GM19238 (cell line): ENCODE measurements around the gene INSL3.
A peak's percentile ranks its signal among the peaks of the same experiment; 100 is the strongest.

Experiments
- DNase-seq: peaks from one replicate; pipeline ENCODE4 v3.0.0; 2011; ENCODE audit warnings: low spot score; ENCODE audit not compliant: insufficient read length

The INSL3 gene, protein sequence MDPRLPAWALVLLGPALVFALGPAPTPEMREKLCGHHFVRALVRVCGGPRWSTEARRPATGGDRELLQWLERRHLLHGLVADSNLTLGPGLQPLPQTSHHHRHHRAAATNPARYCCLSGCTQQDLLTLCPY

DNA sequence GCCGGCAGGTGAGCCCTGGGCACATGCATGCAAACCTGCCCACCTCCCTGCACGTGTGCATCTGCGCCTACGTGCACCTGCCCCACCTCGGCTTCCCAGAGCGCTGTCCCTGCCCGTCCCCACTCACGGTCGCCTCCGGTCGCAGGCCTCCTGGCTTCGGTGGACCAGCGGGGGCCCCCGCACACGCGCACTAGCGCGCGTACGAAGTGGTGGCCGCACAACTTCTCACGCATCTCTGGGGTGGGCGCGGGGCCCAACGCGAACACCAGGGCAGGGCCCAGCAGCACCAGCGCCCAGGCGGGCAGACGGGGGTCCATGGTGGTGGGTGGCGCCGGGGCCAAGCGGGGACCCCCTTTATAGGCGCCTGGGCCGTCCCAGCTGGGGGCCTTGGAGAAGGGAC is at the start of gene INSL3:
INSL3 (minus strand) TSS at position 330 of the 400 bp plus-strand sequence; CDS start at position 317, 13 bp downstream.
- no peak for DNase-seq

- DNase-seq: no peak
These were observed 47.8 kb upstream of the INSL3 start for GRCh38 chr19:17869114-17869608.

DNA sequence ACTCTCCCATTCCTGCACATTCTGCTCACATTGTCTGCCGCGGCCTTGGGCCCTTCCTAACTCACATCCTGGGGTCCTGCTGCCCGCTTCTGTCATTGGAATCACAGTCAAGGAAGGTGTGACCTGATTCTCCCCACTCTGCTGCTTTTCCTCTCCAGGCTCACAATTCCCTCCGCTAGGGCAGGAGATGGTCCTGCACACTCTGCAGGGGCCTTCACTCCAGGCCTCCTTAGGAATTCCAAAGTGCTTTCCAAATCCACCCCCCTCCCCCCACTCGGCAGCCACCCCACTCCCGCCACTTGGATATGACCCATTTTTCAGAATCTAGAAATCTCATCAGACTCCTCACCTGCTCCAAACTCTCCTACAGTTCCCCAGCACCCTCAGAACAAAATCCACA is 47.4 kb upstream of the INSL3 start:
- no peak for DNase-seq

- DNase-seq: no peak
These were observed 45.7 kb upstream of the INSL3 start for GRCh38 chr19:17866964-17867486.

DNA sequence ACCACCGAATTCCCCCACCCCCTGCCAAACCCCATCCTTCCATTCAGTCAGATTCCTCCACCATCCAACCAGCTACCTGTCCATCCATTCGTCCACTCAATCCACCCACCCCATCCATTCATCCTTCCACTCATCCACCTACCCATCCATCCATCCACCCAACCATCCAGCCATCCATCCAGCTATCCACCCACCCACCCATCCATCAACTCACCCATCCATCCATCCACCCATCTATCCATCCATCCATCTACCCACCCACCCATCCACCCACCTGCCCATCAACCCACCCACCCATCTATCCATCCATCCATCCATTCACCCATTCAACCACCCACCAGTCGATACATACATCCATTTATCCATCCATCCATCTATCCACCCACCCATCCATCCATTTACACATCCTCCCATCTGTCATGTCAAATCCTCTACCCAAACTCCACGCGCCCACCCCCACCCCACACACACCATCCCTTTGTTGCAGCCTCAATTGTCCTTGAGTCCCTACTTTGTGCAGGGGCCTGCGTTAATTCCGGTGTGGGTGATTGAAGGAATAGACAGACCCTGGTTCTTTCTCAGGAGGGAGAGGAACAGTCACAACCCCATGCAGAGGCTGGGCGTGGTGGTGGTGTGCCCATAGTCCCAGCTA is 45.1 kb upstream of the INSL3 start:
- DNase-seq: no peak

GRCh38 chr19:17865364-17866311 is 44.3 kb upstream of the INSL3 start:
- DNase-seq: no peak

- DNase-seq: no peak
These were observed 42.3 kb upstream of the INSL3 start for GRCh38 chr19:17863520-17864182.

DNA sequence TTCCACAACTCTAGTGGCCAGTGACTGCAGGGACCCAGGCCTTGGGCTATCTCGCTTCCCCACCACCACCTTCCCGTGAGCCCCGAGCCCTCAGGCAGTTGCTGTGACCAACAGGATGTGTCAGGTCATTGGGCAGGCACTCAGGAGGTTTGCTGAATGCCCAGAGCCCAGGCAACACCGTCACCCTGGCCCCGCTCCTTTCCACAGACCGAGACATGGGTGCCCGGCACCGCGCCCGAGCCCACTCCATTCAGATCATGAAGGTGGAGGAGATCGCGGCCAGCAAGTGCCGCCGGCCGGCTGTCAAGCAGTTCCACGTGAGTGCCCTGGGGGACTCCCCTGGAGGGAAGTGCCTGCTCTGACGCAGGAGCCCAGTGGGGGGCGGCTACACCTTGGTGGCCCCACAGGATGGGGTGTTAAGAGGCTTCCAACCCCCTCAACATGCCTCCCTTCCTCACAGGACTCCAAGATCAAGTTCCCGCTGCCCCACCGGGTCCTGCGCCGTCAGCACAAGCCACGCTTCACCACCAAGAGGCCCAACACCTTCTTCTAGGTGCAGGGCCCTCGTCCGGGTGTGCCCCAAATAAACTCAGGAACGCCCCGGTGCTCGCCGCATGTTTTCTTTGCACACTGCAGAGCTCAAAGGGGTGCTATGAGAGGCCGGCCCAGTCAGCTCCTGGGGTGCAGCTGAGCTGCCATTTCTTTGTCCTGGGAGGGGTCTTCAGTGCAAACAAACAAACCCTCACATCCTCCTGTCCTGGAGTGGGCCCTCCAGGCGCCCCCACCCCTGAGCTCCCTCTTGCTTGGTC is 41.6 kb upstream of the INSL3 start:
- no peak for DNase-seq

DNA sequence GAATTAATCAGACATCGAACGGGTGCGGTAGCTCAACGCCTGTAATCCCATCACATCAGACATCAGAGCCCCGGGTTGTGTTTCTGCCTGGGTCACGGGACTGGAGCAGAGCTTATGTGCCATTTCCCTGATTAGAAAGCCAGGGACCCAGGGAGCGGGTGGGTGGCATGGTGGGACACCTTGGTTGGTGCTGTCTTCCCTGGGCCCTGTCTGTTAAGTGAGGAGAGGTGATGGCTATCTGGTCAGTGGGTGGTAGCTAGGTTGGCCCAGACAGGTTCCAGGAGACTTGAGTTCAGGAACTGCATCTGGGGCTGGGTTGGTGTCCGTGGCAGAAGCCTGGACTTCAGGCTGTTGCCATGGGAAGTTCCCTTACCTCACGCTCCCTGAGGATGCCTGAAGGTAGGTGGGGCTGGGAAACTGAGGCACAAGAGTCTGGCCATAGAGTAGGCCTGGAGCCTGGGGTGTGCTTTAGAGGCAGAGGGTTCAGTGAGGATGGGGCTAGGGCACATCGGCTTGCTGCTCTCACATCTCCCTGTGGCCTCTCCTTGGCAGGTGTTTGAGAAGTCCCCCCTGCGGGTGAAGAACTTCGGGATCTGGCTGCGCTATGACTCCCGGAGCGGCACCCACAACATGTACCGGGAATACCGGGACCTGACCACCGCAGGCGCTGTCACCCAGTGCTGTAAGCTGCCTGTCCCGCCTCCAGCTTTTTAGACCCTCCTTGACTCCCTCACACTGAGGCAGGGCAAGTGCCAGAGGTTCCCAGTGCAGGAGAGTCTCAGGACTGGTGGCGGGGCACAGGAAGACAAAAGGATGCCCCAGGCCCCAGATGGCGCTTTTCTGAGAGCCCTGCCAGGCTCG is 40.5 kb upstream of the INSL3 start:
- no peak for DNase-seq

DNA sequence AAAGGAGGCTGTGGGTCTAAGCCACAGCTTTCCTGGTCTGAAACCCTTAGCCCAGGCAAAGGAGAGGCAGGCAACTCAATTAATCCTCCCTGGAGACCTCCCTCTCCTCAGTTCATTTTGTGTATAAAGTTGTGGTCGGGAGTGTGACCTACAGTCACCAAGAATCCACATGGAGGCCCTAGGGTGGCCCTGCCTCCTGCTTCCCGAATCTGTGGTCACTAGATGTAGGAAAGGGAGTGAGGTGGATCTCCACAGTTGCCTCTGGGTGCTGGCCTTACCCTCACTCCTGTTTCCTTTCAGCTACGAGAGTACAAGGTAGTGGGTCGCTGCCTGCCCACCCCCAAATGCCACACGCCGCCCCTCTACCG is 39.7 kb upstream of the INSL3 start:
- DNase-seq: no peak

- DNase-seq: no peak
These were observed 39.1 kb upstream of the INSL3 start for GRCh38 chr19:17860331-17860992.

DNA sequence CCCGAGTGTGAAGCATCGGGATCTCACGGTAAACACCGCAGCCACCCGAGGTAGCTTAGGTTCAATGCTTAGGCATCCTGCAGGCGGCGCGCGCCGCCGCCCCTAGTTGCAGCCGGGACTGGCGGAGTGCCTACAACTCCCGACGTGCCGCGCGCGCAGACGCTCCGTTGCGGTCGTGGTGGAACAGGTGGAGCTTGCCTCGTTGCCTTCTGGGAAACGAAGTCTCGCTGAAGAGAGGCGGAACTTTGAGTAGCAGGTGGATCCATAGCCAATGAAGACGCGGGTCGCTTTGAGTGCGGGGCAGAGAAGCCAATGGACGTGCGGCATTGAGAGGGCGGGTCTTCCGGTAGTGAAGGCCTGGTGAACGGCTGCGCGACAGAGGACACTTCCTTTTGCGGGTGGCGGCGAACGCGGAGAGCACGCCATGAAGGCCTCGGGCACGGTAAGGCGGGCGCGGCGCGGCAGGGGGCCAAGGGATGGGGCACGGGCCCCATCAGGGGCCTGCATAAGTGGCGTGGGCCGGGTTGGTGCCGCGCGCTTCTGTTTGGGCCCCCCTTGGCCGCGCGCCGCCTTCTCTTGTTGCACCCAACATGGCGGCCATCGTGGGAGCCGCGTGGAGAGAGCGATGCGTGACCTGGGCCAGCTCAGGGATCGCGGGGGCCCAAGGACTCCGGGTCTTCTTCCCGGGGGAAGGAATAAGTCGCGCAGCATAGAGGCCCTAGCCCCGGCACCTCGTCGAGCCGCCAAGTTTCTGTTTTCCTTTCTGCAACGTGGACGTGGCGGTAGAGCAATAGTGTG is 38.4 kb upstream of the INSL3 start, which contains the start of gene RPL18A:
RPL18A (plus strand) TSS at position 378 of the 798 bp plus-strand sequence; CDS start at position 425, 47 bp downstream.
- DNase-seq: peak; percentile 92

GRCh38 chr19:17855280-17856152 is 34.2 kb upstream of the INSL3 start:
- DNase-seq: peak; percentile 74

- DNase-seq: no peak
These were observed 32.7 kb upstream of the INSL3 start for GRCh38 chr19:17854061-17854460.

- no peak for DNase-seq
These were observed 27.4 kb upstream of the INSL3 start for GRCh38 chr19:17848595-17849292.

GRCh38 chr19:17847538-17848366 is 26.4 kb upstream of the INSL3 start, which contains the start of gene JAK3:
Gene JAK3 (minus strand): TSS chr19:17847982. CDS start chr19:17844417, 3,565 bp downstream.
- peak; percentile 88 for DNase-seq
